Ramos (cell line): ENCODE measurements around the gene SYT14.
"Not testable (repeated sequence)": the region's sequence is repeated elsewhere in the genome, so short reads cannot be mapped to it uniquely, and the experiment has no call there.

Experiments used
- in situ Hi-C: fragments of 300-500 bp; cut with MboI; formaldehyde crosslinking; loops from one replicate; pipeline ENCODE4 v1.14.3; 2022; ENCODE audit warnings: low sequenced_read_pairs; ENCODE audit not compliant: unreplicated experiment

SYT14 gene

DNA sequence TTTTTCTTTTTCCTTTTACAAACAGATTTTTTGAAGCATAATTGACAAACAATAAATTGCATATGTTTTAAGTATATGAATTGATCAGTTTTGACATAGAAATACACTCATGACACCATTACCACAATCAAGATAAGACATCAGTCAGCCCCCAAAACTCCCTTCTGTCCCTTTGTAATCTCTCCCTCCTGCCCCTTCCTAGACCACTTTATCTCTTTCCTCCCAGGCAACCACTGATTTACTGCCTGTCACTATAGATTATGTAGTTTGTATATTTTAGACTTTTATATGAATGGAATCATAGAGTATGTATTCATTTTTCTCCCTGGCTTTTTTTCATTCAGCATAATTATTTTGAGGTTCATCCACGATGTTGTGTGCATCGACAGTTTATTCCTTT, 6.9 kb upstream of the SYT14 start:
- in situ Hi-C loops = no loop called here

DNA sequence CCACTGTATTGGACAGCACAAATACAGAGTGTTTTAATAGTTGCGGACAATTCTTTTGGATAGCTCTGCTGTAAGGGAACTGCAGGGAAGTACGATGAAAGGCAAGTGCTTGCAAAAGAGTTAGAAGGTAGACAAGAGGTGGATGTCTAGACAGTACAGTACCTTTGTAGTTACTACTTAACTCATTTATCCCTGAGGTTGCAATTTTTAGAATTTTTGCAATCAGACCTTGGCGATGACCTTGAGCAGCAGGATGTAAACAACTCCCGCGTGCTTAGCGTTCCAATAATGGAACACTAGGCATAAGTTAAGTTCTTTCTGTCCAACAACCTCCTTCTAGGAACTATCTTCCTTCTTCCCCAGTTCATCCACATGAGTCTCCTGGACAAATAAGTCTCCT, 1.9 kb upstream of the SYT14 start:
- in situ Hi-C loops = no loop called here

- in situ Hi-C loops = no loop called here
Observed at GRCh38 chr1:209945377-209945776, 7.4 kb downstream of the SYT14 start.

DNA sequence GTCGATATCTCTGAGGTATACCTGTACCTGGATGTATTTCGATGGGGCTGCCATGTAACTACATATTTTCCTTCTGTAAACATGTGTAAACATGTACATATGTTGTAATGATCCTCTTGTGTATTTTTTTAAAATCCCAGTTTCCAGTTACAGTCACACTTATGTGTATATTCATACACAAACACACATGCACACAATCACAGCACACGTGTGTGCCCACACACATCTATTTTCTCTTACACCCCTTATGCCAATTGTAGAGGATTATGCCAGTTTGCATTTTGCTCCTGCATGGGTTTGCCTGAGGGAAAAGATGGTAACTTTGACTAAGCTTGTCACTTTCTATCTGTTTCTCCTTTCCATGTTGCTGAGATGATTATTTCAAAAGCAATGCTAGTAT, 10.1 kb downstream of the SYT14 start:
- in situ Hi-C loops = no loop called here

DNA sequence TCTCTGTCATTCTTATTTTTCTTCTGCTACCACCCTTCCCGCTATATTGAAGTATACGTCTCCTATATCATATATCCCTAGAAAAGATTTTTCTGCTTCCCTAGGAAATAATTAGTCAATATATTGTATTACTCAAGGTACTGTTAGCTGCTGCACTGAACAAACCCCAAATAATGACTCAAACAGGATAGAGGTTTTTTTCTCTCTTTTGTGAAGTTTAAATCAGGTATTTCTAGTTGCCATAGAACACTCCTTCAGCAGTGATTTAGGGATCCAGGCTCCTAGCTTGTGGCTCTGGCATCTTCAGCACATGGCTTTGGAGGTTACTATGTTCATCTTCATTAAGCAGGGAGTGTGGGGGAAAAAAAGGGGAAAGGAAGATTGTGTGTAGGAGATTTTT, 18.1 kb downstream of the SYT14 start:
- in situ Hi-C loops = no loop called here

DNA sequence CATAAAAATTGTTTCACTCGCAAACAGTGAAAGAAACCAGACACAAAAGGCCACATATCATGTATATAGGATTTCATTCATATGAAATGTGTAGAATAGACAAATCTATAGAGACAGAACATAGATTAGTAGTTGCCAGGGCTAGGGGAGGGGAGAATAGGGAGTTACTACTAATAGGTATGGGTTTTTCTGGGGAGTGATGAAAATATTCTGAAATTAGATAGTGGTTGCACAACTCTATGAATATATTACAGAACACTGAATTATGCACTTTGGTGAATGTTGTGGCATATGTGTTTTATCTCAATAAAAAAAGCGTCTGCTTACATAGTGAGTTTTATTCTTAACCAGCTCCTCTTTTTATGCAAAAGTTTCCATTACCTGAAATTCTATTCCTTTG, 21.6 kb downstream of the SYT14 start:
- in situ Hi-C loops = no loop called here

- in situ Hi-C loops = no loop called here
Observed at GRCh38 chr1:209960926-209961325, 22.9 kb downstream of the SYT14 start.

- in situ Hi-C loops = no loop called here
Observed at GRCh38 chr1:209962388-209962787, 24.4 kb downstream of the SYT14 start.

GRCh38 chr1:209962856-209963255, 24.8 kb downstream of the SYT14 start:
- in situ Hi-C loops = no loop called here

- in situ Hi-C loops = no loop called here
Observed at GRCh38 chr1:209965996-209966395, 28.0 kb downstream of the SYT14 start.

DNA sequence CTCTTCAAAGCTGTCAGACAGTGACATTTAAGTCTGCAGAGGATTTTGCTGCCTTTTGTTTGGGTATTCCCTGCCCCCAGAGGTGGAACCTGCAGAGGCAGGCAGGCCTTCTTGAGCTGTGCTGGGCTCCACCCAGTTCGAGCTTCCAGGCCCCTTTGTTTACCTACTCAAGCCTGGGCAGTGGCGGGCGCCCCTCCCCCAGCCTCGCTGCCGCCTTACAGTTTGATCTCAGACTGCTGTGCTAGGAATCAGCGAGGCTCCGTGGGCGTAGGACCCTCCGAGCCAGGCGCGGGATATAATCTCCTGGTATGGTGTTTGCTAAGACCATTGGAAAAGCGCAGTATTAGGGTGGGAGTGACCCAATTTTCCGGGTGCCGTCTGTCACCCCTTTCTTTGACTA, 40.7 kb downstream of the SYT14 start:
- in situ Hi-C loops = not testable (repeated sequence)

DNA sequence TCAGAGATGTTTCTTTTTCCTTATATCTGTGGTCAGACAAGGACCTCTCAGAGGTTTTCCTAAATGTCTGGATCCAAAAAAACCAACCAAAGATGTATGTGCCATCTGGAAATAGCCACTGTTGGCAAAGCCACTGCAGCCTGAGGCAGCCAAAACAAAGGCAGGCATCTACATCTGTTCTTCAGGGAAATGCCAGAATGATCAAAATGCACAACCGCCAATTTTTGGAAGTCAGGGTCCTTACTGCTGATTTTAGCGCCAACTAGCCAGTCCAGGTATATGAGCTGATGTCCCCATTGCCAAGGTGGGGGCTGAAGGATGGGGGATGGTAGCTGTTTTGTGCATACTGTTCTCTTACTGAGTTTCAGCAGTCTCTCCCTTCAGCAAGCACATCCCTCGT, 45.9 kb downstream of the SYT14 start:
- in situ Hi-C loops = no loop called here

DNA sequence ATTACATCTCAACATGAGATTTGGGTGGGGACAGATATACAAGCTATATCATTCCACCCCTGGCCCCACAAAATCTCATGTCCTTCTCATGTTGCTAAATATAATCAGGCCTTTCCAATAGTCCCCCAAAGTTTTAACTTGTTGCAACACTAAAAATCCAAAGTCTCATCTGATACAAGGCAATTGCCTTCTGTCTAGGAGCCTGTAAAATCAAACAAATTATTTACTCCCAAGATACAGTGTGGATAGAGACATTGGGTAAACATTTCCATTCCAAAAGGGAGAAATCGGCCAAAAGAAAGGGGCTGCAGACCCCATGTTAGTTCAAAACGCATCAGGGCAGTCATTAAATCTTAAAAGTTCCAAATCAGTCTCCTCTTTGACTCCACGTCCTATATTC, 47.0 kb downstream of the SYT14 start:
- in situ Hi-C loops = no loop called here

GRCh38 chr1:209988706-209989105, 50.7 kb downstream of the SYT14 start:
- in situ Hi-C loops = no loop called here

DNA sequence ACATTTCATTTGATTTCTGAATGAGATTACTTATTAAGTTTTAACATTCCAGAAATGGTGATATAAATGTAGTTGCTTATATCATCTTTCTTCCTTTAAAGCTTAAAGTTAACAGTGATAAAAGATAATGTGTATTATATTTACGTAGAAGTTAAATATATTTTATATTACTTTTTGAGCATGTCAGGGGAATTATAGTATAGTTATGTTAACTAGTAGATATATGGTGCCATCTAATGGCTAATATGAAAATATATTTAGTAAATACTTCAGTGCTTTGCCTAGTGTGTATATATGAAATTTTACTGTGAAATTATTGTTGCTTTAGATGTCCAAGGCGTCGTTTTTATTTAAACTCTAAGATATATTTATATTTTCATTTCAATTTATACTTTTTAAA, 51.5 kb downstream of the SYT14 start:
- in situ Hi-C loops = no loop called here

DNA sequence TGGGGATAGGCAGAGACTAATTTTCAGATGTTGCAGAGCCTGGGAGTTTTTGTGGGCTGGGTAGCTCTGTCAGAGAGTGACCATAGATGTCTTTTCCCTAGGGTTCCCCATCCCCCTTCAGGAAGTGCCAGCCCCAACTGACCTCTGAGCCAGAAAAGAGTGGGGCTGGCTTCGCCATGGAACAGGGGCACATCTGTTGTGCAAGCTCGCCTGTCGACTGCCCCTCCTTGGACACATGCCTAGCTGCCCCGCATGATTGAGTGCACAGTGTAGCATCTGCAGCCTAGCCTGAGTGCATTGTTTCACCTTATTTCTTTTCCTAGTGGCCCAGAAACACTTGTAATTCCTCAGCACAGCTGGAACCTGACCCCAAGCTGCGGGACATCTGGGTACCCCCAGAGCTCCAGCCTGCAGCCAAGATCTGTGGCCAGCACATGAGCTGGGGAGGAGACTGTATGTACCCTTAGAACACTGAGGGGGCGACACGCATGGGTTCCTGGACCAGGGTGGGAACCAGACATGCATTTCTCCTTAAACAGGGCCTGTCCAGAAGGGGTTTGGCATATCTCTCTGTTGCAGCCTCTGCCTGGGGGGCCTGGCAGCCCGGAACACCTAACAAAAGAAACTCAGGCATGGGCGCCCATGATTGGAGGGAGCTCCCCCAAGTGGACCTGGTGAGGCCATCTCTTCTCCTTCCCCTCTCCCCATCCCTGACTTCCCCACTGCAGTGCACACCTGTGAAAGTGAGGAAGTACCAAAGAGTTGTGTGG, 55.2 kb downstream of the SYT14 start:
- in situ Hi-C loops = no loop called here

DNA sequence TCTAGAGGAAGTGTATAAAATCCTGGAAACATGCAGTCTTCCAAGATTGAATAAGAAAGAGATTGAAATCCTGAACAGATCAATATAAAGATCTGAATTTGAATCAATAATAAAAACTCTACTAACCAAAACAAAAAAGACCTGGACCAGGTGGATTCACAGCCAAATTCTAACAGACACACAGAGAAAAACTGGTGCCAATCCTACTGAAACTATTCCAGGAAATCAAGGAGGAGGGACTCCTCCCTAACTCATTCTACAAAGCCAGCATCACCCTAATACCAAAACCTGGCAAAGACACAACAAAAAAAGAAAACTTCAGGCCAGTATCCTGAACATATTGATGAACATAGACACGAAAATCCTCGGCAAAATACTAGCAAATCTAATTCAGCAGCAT, 58.3 kb downstream of the SYT14 start:
- in situ Hi-C loops = no loop called here

- in situ Hi-C loops = no loop called here
Observed at GRCh38 chr1:209999005-209999404, 61.0 kb downstream of the SYT14 start.

DNA sequence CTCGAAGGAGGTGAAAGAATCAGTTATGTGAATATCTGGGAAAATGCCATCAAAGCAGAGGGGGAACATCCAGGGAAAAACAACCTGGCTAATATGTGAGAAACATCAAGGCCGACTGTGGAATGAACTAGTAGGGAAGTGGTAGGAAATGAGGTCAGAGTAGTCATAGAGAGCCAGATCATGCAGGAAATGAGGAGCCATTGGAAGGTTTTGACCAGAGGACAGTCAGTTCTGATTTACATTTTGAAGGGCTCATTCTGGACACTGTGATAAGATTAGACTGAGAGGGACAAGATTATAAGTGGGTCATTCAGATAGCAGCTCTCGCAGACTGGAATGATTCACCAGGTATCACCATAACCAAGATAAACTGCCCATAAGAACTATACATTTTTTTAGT, 63.7 kb downstream of the SYT14 start:
- in situ Hi-C loops = no loop called here

DNA sequence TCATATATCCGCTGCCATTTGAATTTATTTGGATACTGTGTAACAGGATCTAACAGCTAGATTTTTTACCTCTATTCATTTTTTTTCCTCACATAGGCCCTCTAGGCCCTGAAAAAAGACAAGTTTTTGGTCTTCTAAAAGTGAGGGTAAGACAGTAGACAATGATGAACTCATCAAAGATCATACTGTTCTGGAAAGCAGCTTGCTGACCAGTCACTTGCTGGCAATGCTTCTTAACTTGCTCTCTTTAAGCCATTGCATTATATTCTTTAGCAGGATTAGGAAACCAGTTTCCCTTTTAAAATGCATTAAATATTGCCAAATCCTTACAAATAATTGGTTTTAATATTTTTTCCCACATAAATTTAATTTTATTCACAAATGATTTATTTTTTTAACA, 65.5 kb downstream of the SYT14 start:
- in situ Hi-C loops = no loop called here

DNA sequence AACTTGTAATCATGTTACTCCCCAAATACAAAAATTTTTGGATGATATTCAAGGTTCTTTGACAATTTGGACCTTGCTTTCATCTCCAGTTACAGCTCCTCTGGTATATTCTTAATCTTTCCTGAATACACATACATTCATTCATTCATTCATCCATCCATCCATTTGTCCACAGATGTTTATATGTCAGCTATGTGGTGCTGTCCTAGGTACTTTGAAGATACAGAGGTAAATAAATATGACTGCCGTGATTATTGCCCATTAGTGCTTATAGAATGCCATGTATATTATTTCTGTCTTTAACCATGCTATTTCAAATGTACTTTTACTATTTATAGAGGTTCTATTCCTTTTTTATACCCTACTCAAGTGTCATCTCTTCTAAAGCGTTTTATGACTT, 72.1 kb downstream of the SYT14 start:
- in situ Hi-C loops = no loop called here

- in situ Hi-C loops = no loop called here
Observed at GRCh38 chr1:210021145-210021860, 83.3 kb downstream of the SYT14 start.
